HCT116 (cell line): ENCODE measurements around the gene CLIP4. TPM values are rescaled to one million over a fixed set of nuclear protein-coding genes. Genes with fewer than 3 reads are reported as not detected.

Experiments used
- ATAC-seq: fragments of 200-7000 bp; cut with Tn5 transposase; 2 replicates; pipeline ENCODE4 v1.9.1; 2020; ENCODE audit warnings: mild to moderate bottlenecking, moderate library complexity
- BruUV-seq: library from RNA; stranded (reverse); fragments of 400-500 nt; replicated peaks from 2 replicates; lab custom pipeline; 2021; lab: Mats Ljungman, UMichigan
- CTCF ChIA-PET: fragments of 300-600 bp; sonication (Branson Sonifier 250); formaldehyde crosslinking; loops from one replicate; lab custom pipeline; 2021; ENCODE audit warnings: antibody characterized with exemption; lab: Charles Lee
- POLR2A ChIA-PET: fragments of 300-600, 350-600 bp; sonication (Branson Sonifier 250); formaldehyde crosslinking; loops from one replicate; lab custom pipeline; 2021; ENCODE audit warnings: antibody characterized with exemption; lab: Charles Lee
- RAD21 ChIA-PET, 2 experiments: fragments of 300-600 bp; sonication (Branson Sonifier 250); formaldehyde crosslinking; loops; one replicate each; lab custom pipeline; 2023; ENCODE audit warnings: low total read pairs in 2 of 2; ENCODE audit not compliant: uncharacterized antibody in 2 of 2, unreplicated experiment in 2 of 2, low non-redundant PET in 1 of 2; lab: Charles Lee
- DNase-seq: peaks from one replicate; pipeline ENCODE4 v3.0.0-alpha.2; 2010; ENCODE audit warnings: low read depth, low spot score
- H2AFZ ChIP-seq: fragments of 200-600 bp; shearing (Covaris generic), sonication (generic); 2 replicates; pipeline ENCODE4 v1.6.1; 2017; ENCODE audit warnings: low read depth, mixed run types, mixed read lengths, antibody characterized with exemption, low read length; ENCODE audit not compliant: poor library complexity, severe bottlenecking
- H3K27ac ChIP-seq: 2 replicates; pipeline ENCODE4 v1.5.1; 2012; ENCODE audit warnings: low read depth, low read length
- H3K27me3 ChIP-seq: fragments of 200-600 bp; sonication (generic); 2 replicates; pipeline ENCODE4 v1.6.1; 2016; ENCODE audit warnings: mixed run types, low read length, mixed read lengths; ENCODE audit not compliant: insufficient read depth
- H3K36me3 ChIP-seq, 2 experiments: fragments of 200-500 bp in 1 of 2; fragments of 200-600 bp in 1 of 2; sonication (Bioruptor generic) in 1 of 2; sonication (generic) in 1 of 2; 2 replicates each; pipeline versions ENCODE4 v1.5.1 to v1.6.1; 2014 to 2016; ENCODE audit warnings: low read length in 2 of 2, inconsistent platforms in 1 of 2, mixed read lengths in 1 of 2, mixed run types in 1 of 2; ENCODE audit not compliant: insufficient read depth in 2 of 2, control insufficient read depth in 1 of 2
- H3K4me1 ChIP-seq, 2 experiments: fragments of 200-600 bp in 1 of 2; sonication (generic) in 1 of 2; 2 replicates each; pipeline versions ENCODE4 v1.5.1 to v1.6.1; 2012 to 2017; ENCODE audit warnings: low read length in 2 of 2, inconsistent platforms in 1 of 2, mild to moderate bottlenecking in 1 of 2, mixed read lengths in 1 of 2, mixed run types in 1 of 2, moderate library complexity in 1 of 2; ENCODE audit not compliant: insufficient read depth in 2 of 2, control insufficient read depth in 1 of 2
- H3K4me2 ChIP-seq: fragments of 200-600 bp; sonication (generic); 2 replicates; pipeline ENCODE4 v1.6.1; 2017; ENCODE audit warnings: mixed run types, low read length, mixed read lengths
- H3K4me3 ChIP-seq, 2 experiments: fragments of 200-600 bp in 1 of 2; sonication (generic) in 1 of 2; replicated peaks in 1 of 2; 2 replicates each; pipeline ENCODE4 v1.5.1; 2011 to 2016; ENCODE audit warnings: low read length in 2 of 2, control low read depth in 1 of 2, low read depth in 1 of 2, mild to moderate bottlenecking in 1 of 2, mixed read lengths in 1 of 2, mixed run types in 1 of 2
- H3K79me2 ChIP-seq: fragments of 200-600 bp; sonication (generic); 2 replicates; pipeline ENCODE4 v1.6.1; 2017; ENCODE audit warnings: mild to moderate bottlenecking, mixed run types, low read length, moderate library complexity, mixed read lengths; ENCODE audit not compliant: insufficient read depth
- H3K9ac ChIP-seq: fragments of 200-600 bp; sonication (generic); 2 replicates; pipeline ENCODE4 v1.6.1; 2016; ENCODE audit warnings: low read length, mixed read lengths
- H3K9me2 ChIP-seq: fragments of 200-600 bp; sonication (generic), shearing (Covaris generic); 2 replicates; pipeline ENCODE4 v1.6.1; 2017; ENCODE audit warnings: mixed run types, mild to moderate bottlenecking, moderate library complexity; ENCODE audit not compliant: insufficient read depth
- H3K9me3 ChIP-seq, 2 experiments: fragments of 200-500 bp in 1 of 2; fragments of 200-600 bp in 1 of 2; sonication (Bioruptor generic) in 1 of 2; sonication (generic) in 1 of 2; 2 replicates each; pipeline ENCODE4 v1.6.1; 2014 to 2017; ENCODE audit warnings: low read length in 2 of 2, mixed read lengths in 2 of 2, inconsistent platforms in 1 of 2, low read depth in 1 of 2, mild to moderate bottlenecking in 1 of 2, mixed run types in 1 of 2, moderate library complexity in 1 of 2; ENCODE audit not compliant: control insufficient read depth in 1 of 2, insufficient read depth in 1 of 2
- H4K20me1 ChIP-seq: fragments of 200-600 bp; sonication (generic), shearing (Covaris generic); 2 replicates; pipeline ENCODE4 v1.6.1; 2017; ENCODE audit warnings: mixed run types, mild to moderate bottlenecking, moderate library complexity; ENCODE audit not compliant: insufficient read depth
- ATF3 ChIP-seq: IDR thresholded peaks from 2 replicates; pipeline ENCODE4 v1.6.1; 2012
- EZH2 ChIP-seq: fragments of 200-600 bp; sonication (generic); IDR thresholded peaks from 2 replicates; pipeline ENCODE4 v1.6.1; 2017; ENCODE audit warnings: antibody characterized with exemption, mixed run types
- EZH2phosphoT487 ChIP-seq: fragments of 200-600 bp; IDR thresholded peaks from 2 replicates; pipeline ENCODE4 v1.6.1; 2018; ENCODE audit warnings: antibody characterized with exemption, borderline replicate concordance
- FOSL1 ChIP-seq: IDR thresholded peaks from 2 replicates; pipeline ENCODE4 v1.6.1; 2012; ENCODE audit warnings: low read depth
- MAX ChIP-seq: IDR thresholded peaks from 2 replicates; pipeline ENCODE4 v1.6.1; 2012
- POLR2A ChIP-seq: IDR thresholded peaks from 2 replicates; pipeline ENCODE4 v1.7.0; 2011; ENCODE audit warnings: borderline replicate concordance; ENCODE audit not compliant: insufficient read depth, insufficient read length; ENCODE audit errors: extremely low read depth
- POLR2AphosphoS5 ChIP-seq: IDR thresholded peaks from 2 replicates; pipeline ENCODE4 v1.6.1; 2011; ENCODE audit warnings: mild to moderate bottlenecking, low read depth, low read length, moderate library complexity
- RAD21 ChIP-seq: IDR thresholded peaks from 2 replicates; pipeline ENCODE4 v1.6.1; 2012; ENCODE audit warnings: low read depth, mild to moderate bottlenecking
- REST ChIP-seq: IDR thresholded peaks from 2 replicates; pipeline ENCODE4 v1.6.1; 2012; ENCODE audit warnings: low read depth
- SIN3A ChIP-seq: IDR thresholded peaks from 2 replicates; pipeline ENCODE4 v1.6.1; 2012; ENCODE audit warnings: low read depth
- TCF7L2 ChIP-seq: IDR thresholded peaks from 2 replicates; pipeline ENCODE4 v1.7.0; 2011; ENCODE audit warnings: borderline replicate concordance, inconsistent platforms; ENCODE audit not compliant: insufficient read depth, insufficient read length; ENCODE audit errors: extremely low read depth
- YY1 ChIP-seq: IDR thresholded peaks from 2 replicates; pipeline ENCODE4 v1.6.1; 2011; ENCODE audit warnings: low read length, low read depth, moderate library complexity, mild to moderate bottlenecking; ENCODE audit not compliant: insufficient replicate concordance; ENCODE audit errors: extremely low read depth
- ZBTB33 ChIP-seq: IDR thresholded peaks from 2 replicates; pipeline ENCODE4 v1.6.1; 2011; ENCODE audit warnings: mild to moderate bottlenecking, low read length, moderate library complexity; ENCODE audit not compliant: insufficient replicate concordance; ENCODE audit errors: extremely low read depth
- ZFX ChIP-seq: fragments of 450-650 bp; IDR thresholded peaks from 2 replicates; pipeline ENCODE4 v1.6.1; 2017
- ZNF274 ChIP-seq: fragments of 200-500 bp; sonication (Bioruptor generic); IDR thresholded peaks from 2 replicates; pipeline ENCODE4 v1.6.1; 2014; ENCODE audit warnings: mild to moderate bottlenecking, low read depth, low read length, inconsistent platforms
- intact Hi-C: fragments of 100-400 bp; cut with micrococcal nuclease; formaldehyde crosslinking; loops from 2 replicates; pipeline ENCODE4 v1.10.0; 2022
- total RNA-seq: library from RNA; stranded (reverse); gene quantifications from one replicate; pipeline ENCODE4 v1.2.1, GENCODE V29; 2021; ENCODE audit not compliant: unreplicated experiment

The CLIP4 gene
- total RNA-seq, 1 experiment from 2014 or later, result 27.8 TPM

GRCh38 chr2:29106256-29106655 lies 9.0 kb upstream of the CLIP4 start:
- Histone ChIP-seq H3K4me3 (no peak overlapping the region), H3K9ac (no peak overlapping the region), H3K27me3 (no peaks in the 10 kb centered on the region), H3K4me2 (peak overlapping the region; percentile 58), H2AFZ (peak overlapping the region; percentile 87), H3K9me3 (no peaks in the 10 kb centered on the region), H4K20me1 (no peaks in the 10 kb centered on the region), H3K79me2 (no peaks in the 10 kb centered on the region), H3K27ac (no peak overlapping the region), H3K4me1 (peaks cover 11 to 51% of the 10 kb centered on the region in 2 experiments; a peak in 3 of 4 replicates), H3K36me3 (no peaks in the 10 kb centered on the region), H3K9me2 (no peaks in the 10 kb centered on the region)
- DNase-seq, result no peak
- ChIA-PET RAD21 (no interaction called here), POLR2A (interaction anchor here (0.8 to 6.4 kb wide), 6 partner anchors 8 to 212 kb away, joined by 3 to 76 read pairs (median 5); partner anchors contain the start of gene WDR43), CTCF (interaction anchor here (1.0 kb wide), 1 partner anchor 10 kb away, joined by 4 read pairs; no protein-coding TSS in a partner anchor)
- TF ChIP-seq ZNF274 (no peak), POLR2A (no peak), SIN3A (no peak), TCF7L2 (no peak), POLR2AphosphoS5 (no peak), ATF3 (no peak), RAD21 (no peak), EZH2phosphoT487 (no peak), ZFX (no peak), ZBTB33 (no peak), FOSL1 (no peak), YY1 (no peak), MAX (no peak), REST (no peak), EZH2 (no peak)
- ATAC-seq, result no peak
- intact Hi-C loops, result no loop called here
- no TSS peak for BruUV-seq
